ENCODE results near the gene GALNT18. TPM values are rescaled to one million over a fixed set of nuclear protein-coding genes. Genes with fewer than 3 reads are reported as not detected.

The GALNT18 gene
- polyA plus RNA-seq, 1 experiment, result 4.8 TPM

GRCh38 chr11:11471201-11471600 is 150.6 kb downstream of the GALNT18 start:
- ChIA-PET POLR2A (no interaction called here), CTCF (no interaction called here)
- no peak for TF ChIP-seq CTCF (IDR thresholded peaks at IDR 0.05; ENCODE audit: low read depth, low read length)
- Histone ChIP-seq H3K27ac (ENCODE audit: low read depth, low read length) (no peak overlapping the region), H3K9me3 (ENCODE audit: control insufficient read depth, insufficient read depth, low read length) (no peaks in the 10 kb centered on the region), H3K4me3 (ENCODE audit: low read depth, low read length) (no peak overlapping the region), H3K27me3 (ENCODE audit: control insufficient read depth, insufficient read depth, low read length) (peaks cover 4% of the 10 kb centered on the region)
- no peak for DNase-seq (ENCODE audit: low read depth, low spot score)

- ChIA-PET CTCF (no interaction called here), POLR2A (no interaction called here)
- no peak for TF ChIP-seq CTCF (IDR thresholded peaks at IDR 0.05; ENCODE audit: low read depth, low read length)
- H3K27me3 ChIP-seq (ENCODE audit: control insufficient read depth, insufficient read depth, low read length), result peaks cover 4% of the 10 kb centered on the region
- H3K27ac ChIP-seq (ENCODE audit: low read depth, low read length), result no peak overlapping the region
- no peak overlapping the region for H3K4me3 ChIP-seq (ENCODE audit: low read depth, low read length)
- DNase-seq (ENCODE audit: low read depth, low spot score), result no peak
- H3K9me3 ChIP-seq (ENCODE audit: control insufficient read depth, insufficient read depth, low read length), result no peaks in the 10 kb centered on the region
These were observed 152.9 kb downstream of the GALNT18 start for GRCh38 chr11:11468954-11469353.

- ChIA-PET CTCF (no interaction called here), POLR2A (no interaction called here)
- no peak for TF ChIP-seq CTCF (IDR thresholded peaks at IDR 0.05; ENCODE audit: low read depth, low read length)
- Histone ChIP-seq H3K4me3 (ENCODE audit: low read depth, low read length) (no peak overlapping the region), H3K27me3 (ENCODE audit: control insufficient read depth, insufficient read depth, low read length) (peaks cover 4% of the 10 kb centered on the region), H3K9me3 (ENCODE audit: control insufficient read depth, insufficient read depth, low read length) (no peaks in the 10 kb centered on the region), H3K27ac (ENCODE audit: low read depth, low read length) (no peak overlapping the region)
- no peak for DNase-seq (ENCODE audit: low read depth, low spot score)
These were observed 154.5 kb downstream of the GALNT18 start for GRCh38 chr11:11467312-11467711.

GRCh38 chr11:11464555-11464954 is 157.2 kb downstream of the GALNT18 start:
- no peak overlapping the region for H3K27ac ChIP-seq (ENCODE audit: low read depth, low read length)
- H3K4me3 ChIP-seq (ENCODE audit: low read depth, low read length), result no peak overlapping the region
- POLR2A ChIA-PET, result no interaction called here
- DNase-seq (ENCODE audit: low read depth, low spot score), result no peak
- no peaks in the 10 kb centered on the region for H3K9me3 ChIP-seq (ENCODE audit: control insufficient read depth, insufficient read depth, low read length)
- H3K27me3 ChIP-seq (ENCODE audit: control insufficient read depth, insufficient read depth, low read length), result peaks cover 6% of the 10 kb centered on the region
- CTCF ChIA-PET, result no interaction called here
- no peak for TF ChIP-seq CTCF (IDR thresholded peaks at IDR 0.05; ENCODE audit: low read depth, low read length)

- TF ChIP-seq CTCF (IDR thresholded peaks at IDR 0.05; ENCODE audit: low read depth, low read length), result no peak
- H3K27ac ChIP-seq (ENCODE audit: low read depth, low read length), result no peak overlapping the region
- H3K9me3 ChIP-seq (ENCODE audit: control insufficient read depth, insufficient read depth, low read length), result no peaks in the 10 kb centered on the region; the same call in 1 of the 2 replicates
- no peak for DNase-seq (ENCODE audit: low read depth, low spot score)
- ChIA-PET POLR2A (no interaction called here), CTCF (no interaction called here)
- peaks cover 9% of the 10 kb centered on the region for H3K27me3 ChIP-seq (ENCODE audit: control insufficient read depth, insufficient read depth, low read length)
- no peak overlapping the region for H3K4me3 ChIP-seq (ENCODE audit: low read depth, low read length)
These were observed 158.4 kb downstream of the GALNT18 start for GRCh38 chr11:11463405-11463804.

Data from AG04450 (cell line).